Naive B cell (primary cell): ENCODE measurements around the gene ING5. TPM values are rescaled to one million over a fixed set of nuclear protein-coding genes. Genes with fewer than 3 reads are reported as not detected.
"Not testable (repeated sequence)": the region's sequence is repeated elsewhere in the genome, so short reads cannot be mapped to it uniquely, and the experiment has no call there.

Source experiments
- ATAC-seq, 2 donors: fragments of 150-1000 bp; cut with Tn5 transposase; 2 replicates each; pipeline ENCODE4 v1.10.0; 2021; ENCODE audit warnings: low read depth in 2 of 2, mild to moderate bottlenecking in 2 of 2, moderate library complexity in 2 of 2
- DNase-seq: peaks from one replicate; pipeline ENCODE4 v3.0.0; 2022
- H3K27ac Mint-ChIP-seq, 6 donors: one replicate each; pipeline ENCODE4 v1.8.0; 2020 to 2022; ENCODE audit warnings: mild to moderate bottlenecking in 6 of 6, mixed read lengths in 6 of 6, moderate library complexity in 5 of 6, inconsistent platforms in 2 of 6
- H3K27me3 Mint-ChIP-seq, 3 donors: one replicate each; pipeline ENCODE4 v1.8.0; 2021 to 2022; ENCODE audit warnings: mixed read lengths in 3 of 3, mild to moderate bottlenecking in 1 of 3
- H3K36me3 Mint-ChIP-seq, 2 donors: one replicate each; pipeline ENCODE4 v1.8.0; 2020 to 2022; ENCODE audit warnings: mixed read lengths in 2 of 2, inconsistent platforms in 1 of 2, mild to moderate bottlenecking in 1 of 2
- H3K4me1 Mint-ChIP-seq, 3 donors: one replicate each; pipeline ENCODE4 v1.8.0; 2020 to 2022; ENCODE audit warnings: mixed read lengths in 3 of 3, inconsistent platforms in 1 of 3, mild to moderate bottlenecking in 1 of 3, moderate library complexity in 1 of 3
- H3K4me3 Mint-ChIP-seq, 8 donors: one replicate each; pipeline ENCODE4 v1.8.0; 2020 to 2022; ENCODE audit warnings: mild to moderate bottlenecking in 8 of 8, mixed read lengths in 8 of 8, moderate library complexity in 8 of 8, inconsistent platforms in 2 of 8
- H3K9me3 Mint-ChIP-seq, 7 donors: one replicate each; pipeline ENCODE4 v1.8.0; 2020 to 2022; ENCODE audit warnings: mixed read lengths in 7 of 7, mild to moderate bottlenecking in 5 of 7, inconsistent platforms in 2 of 7, moderate library complexity in 1 of 7
- polyA plus RNA-seq, 6 donors: library from polyadenylated mRNA; unstranded; fragments of 300-500 nt; fragmentation: Illumina TruSeq; gene quantifications; one replicate each; pipeline ENCODE4 v1.2.3, GENCODE V29; 2021; ENCODE audit warnings: low read depth in 6 of 6

ING5 gene
- polyA plus RNA-seq, 6 donors from 2014 or later: 20.3 to 34.4 (median 24.4) TPM

DNA sequence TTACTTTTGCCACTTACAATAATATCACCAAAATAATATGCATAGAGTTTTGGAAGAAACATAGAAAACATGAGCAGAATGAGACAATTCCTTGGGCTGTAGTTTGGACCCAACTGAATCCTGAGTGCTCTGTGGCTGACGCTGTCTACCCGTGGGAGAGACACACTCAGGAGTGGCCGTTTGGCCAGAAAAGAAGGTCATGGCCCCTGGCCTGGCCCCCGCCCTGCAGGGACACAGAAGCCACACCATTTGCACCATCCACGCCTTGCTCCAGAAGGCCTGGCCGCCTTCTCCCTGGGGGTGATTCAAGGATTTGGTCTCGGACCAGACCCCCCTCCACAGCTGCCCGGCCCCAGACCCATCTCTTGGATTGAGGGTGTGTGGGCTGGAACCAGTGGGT is 26.2 kb downstream of the ING5 start:
- Mint-ChIP-seq H3K4me3 (no peak overlapping the region), H3K9me3 (peaks cover 0 to 2% (median 0%) of the 10 kb centered on the region in 7 donors), H3K27me3 (no peaks in the 10 kb centered on the region), H3K27ac (peak overlapping the region in 1 of 6 donors; percentile 71), H3K36me3 (no peaks in the 10 kb centered on the region), H3K4me1 (peaks cover 0 to 17% (median 4%) of the 10 kb centered on the region in 3 donors)
- ATAC-seq (no peak), DNase-seq (no peak)

DNA sequence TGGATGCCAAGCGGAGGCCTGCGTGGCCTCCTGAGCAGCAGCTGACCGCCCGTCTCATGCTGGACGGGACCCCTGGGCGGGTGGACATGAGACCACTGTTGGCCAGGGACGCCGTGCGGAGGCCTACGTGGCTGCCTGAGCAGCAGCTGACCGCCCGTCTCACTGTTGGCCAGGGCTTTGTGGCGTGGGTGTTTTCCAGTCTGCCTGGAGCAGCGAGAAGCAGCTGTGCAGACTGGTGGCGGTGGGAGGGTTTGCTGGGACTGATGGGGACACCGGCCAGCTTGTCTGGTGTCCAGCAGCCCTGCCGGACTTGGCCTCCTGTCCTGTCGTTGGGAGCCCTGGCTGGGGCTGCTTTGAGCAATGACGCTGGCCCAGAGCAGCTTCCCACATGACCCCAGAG is 26.8 kb downstream of the ING5 start:
- Mint-ChIP-seq H3K27ac (no peak overlapping the region), H3K36me3 (no peaks in the 10 kb centered on the region), H3K4me3 (no peak overlapping the region)

DNA sequence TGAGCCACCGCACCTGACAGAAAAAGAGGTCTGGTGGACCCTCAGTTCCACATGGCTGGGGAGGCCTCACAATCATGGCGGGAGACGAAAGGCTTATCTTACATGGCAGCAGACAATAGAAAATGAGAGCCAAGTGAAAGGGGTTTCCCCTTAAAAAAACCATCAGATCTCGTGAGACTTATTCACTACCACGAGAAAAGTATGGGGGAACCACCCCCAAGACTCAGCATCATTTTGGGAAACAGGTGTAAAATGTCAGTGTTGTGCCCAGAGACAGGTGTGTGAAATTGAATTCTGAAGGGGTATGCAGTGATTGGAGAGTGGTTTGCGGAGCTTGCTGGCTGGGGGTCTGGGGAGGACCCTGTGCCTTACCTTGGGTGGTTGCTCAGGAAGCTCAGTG is 28.0 kb downstream of the ING5 start:
- H3K27me3 Mint-ChIP-seq: no peaks in the 10 kb centered on the region
- H3K4me1 Mint-ChIP-seq: peaks cover 0 to 17% (median 9%) of the 10 kb centered on the region in 3 donors
- peak overlapping the region in 1 of 8 donors; percentile 33 for H3K4me3 Mint-ChIP-seq
- no peaks in the 10 kb centered on the region for H3K36me3 Mint-ChIP-seq
- H3K9me3 Mint-ChIP-seq: no peaks in the 10 kb centered on the region
- no peak for ATAC-seq
- H3K27ac Mint-ChIP-seq: peak overlapping the region in 2 of 6 donors; percentile 56 to 87
- DNase-seq: no peak

More for the DNA sequence above, 26.8 kb downstream of the ING5 start:
- H3K4me1 Mint-ChIP-seq: peaks cover 0 to 17% (median 6%) of the 10 kb centered on the region in 3 donors
- no peak for ATAC-seq
- no peaks in the 10 kb centered on the region for H3K9me3 Mint-ChIP-seq
- H3K27me3 Mint-ChIP-seq: no peaks in the 10 kb centered on the region
- DNase-seq: no peak

DNA sequence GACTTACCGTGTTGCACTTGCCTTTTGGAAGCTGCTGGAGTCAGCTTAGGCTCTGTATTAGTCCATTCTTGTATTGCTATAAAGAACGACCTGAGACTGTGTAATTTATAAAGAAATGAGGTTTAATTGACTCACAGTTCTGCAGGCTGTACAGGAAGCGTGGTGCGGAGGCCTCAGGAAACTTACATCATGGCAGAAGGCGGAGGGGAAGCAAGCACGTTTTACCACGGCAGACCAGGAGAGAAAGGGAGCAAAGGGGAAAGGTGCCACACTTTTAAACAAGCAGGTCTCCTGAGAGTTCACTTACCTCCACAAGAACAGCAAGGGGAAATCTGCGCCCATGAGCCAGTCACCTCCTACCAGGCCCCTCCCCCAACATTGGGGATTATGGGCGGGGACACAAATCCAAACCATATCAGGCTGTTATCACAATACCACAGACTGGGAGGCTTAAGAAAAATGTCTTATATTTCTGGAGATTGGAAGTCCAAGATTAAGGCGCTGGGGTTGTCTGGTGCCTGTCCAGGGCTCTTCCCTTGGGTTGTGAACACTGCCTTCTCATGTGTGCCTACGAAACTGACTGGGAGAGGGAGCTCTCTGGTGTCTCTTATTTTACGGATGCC is 28.9 kb downstream of the ING5 start:
- peak overlapping the region in 3 of 6 donors; percentile 19 to 87 (median 84) for H3K27ac Mint-ChIP-seq

DNA sequence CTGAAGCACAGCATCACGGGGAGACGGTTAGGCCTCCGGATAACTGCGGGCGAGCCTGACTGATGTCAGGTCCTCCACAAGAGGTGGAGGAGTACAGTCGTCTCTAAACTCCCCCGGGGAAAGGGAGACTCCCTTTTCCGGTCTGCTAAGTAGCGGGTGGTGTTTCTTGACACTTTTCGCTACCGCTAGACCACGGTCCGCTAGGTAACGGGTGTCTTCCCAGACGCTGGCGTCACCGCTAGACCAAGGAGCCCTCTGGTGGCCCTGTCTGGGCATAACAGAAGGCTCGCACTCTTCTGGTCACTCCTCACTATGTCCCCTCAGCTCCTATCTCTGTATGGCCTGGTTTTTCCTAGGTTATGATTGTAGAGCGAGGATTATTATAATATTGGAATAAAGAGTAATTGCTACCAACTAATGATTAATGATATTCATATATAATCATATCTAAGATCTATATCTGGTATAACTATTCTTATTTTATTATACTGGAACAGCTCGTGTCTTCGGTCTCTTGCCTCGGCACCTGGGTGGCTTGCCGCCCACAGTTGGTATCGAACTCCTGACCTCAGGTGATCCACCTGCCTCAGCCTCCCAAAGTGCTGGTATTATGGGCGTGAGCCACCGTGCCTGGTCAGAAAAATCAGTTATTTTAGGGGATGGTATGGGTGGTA is 30.8 kb downstream of the ING5 start:
- ATAC-seq, H3K27me3 Mint-ChIP-seq, H3K36me3 Mint-ChIP-seq, H3K9me3 Mint-ChIP-seq: not testable (repeated sequence)
- Mint-ChIP-seq H3K4me1 (peaks cover 0 to 20% (median 17%) of the 10 kb centered on the region in 3 donors), H3K4me3 (peak overlapping the region in 7 of 8 donors; percentile 70 to 90 (median 77)), H3K27ac (peak overlapping the region in 5 of 6 donors; percentile 49 to 98 (median 87))
- peak; percentile 77 for DNase-seq

More for the DNA sequence above, 28.9 kb downstream of the ING5 start:
- Mint-ChIP-seq H3K27me3 (no peaks in the 10 kb centered on the region), H3K9me3 (no peaks in the 10 kb centered on the region), H3K36me3 (no peaks in the 10 kb centered on the region), H3K4me1 (peaks cover 0 to 17% (median 14%) of the 10 kb centered on the region in 3 donors), H3K4me3 (peak overlapping the region in 3 of 8 donors; percentile 10 to 47 (median 35))
- ATAC-seq (no peak), DNase-seq (no peak)

DNA sequence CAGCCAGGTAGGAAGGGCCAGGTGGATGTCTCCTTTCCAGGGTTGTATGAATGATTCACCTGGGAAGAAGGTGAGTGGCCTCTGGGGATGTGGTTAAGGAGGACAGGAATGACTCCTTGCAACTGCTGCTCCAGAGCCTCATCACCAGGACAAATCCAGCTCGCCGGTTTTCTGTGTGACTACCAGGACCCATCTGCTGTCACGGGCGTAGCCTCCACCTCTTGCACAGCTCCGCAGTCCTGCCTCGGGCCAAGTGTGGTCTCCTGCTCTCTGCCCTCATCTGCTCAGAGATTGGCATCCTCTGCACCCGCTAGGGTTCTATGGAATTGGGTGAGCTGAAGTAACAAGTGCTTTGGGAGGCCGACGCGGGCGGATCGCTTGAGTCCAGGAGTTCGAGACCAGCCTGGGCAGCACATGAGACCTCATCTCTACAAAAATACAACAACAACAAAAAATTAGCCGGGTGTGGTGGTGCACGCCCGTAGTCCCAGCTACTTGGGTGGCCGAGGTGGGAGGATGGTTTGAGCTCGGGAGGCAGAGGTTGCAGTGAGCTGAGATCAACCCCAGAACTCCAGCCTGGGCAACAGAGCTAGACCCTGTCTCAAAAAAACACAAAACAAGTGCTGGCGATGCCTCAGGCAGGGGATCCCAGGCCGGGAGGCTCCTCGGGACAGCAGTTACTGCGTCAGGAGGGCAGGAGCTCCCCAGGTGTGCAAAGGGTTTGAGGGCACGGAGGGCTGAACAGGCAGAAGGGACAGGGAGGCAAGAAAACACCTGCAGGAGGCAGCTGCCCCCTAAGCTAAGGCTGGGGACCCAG is 31.8 kb downstream of the ING5 start:
- no peaks in the 10 kb centered on the region for H3K36me3 Mint-ChIP-seq
- no peaks in the 10 kb centered on the region for H3K27me3 Mint-ChIP-seq
- H3K4me3 Mint-ChIP-seq: peak overlapping the region; percentile 67 to 90 (median 78)
- DNase-seq: no peak
- H3K4me1 Mint-ChIP-seq: peaks cover 0 to 20% (median 17%) of the 10 kb centered on the region in 3 donors
- H3K9me3 Mint-ChIP-seq: no peaks in the 10 kb centered on the region
- ATAC-seq: no peak
- peak overlapping the region in 4 of 6 donors; percentile 87 to 98 (median 92) for H3K27ac Mint-ChIP-seq

DNA sequence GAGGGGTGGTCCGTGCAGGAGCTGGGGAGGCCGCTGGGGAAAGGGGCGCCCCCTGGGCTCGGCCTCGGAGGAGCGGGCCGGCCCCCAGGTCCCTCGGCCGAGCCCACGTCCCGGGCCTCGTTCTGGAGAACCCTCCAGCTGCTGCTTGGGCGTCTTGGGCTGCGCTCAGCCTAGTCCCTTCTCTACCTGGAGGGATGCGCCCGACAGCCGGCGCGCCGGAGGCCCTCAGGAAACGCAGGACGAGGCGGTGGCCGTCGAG is 32.3 kb downstream of the ING5 start:
- Mint-ChIP-seq H3K27me3 (no peaks in the 10 kb centered on the region), H3K4me3 (peak overlapping the region; percentile 20 to 87 (median 74)), H3K36me3 (no peaks in the 10 kb centered on the region), H3K4me1 (peaks cover 0 to 20% (median 17%) of the 10 kb centered on the region in 3 donors), H3K27ac (peak overlapping the region in 3 of 6 donors; percentile 87 to 93 (median 92)), H3K9me3 (no peaks in the 10 kb centered on the region)
- DNase-seq: no peak
- ATAC-seq: no peak

DNA sequence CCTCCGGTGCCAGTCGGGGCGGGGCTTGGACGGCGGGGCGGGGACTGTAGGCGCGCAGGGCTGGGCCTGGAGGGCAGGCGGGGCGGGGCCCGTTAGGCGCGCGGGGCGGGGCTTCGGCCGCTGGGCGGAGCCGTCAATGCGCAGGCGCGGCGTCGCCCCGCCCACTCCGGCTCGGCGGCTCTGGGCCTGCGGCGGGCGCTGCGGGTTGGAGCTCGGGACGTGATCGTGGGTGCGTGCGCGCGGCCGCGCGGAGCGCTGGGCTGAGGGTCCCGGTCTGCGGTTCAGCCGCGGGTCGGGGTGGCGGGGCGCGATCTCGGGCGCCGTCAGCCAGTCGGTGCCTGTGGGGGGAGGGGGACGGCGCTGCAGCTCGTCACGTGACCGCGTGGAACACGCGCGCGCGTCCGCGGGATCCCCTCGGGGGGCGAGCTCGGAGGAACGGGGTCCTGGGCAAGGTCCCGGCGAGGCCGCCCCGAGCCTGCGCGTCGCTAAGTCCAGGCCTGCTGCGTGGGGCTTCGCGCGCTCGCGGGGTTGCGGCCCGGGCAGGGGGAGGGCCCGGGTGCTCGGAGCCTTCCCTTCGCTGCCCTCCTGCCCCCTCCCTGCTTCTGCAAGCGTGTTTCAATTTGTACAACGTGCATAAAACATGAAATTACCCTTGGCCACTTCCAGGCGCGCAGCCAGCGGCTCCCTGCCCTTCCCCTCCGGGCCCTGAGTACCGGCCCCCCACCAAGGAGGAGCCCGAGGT is 32.8 kb downstream of the ING5 start, which contains the start of gene D2HGDH:
Gene D2HGDH (plus strand): TSS at position 164 of the 742 bp plus-strand sequence. CDS start 595 bp downstream, outside the sequence.
- peak within 1 kb of the TSS in 4 of 6 donors; percentile 87 to 98 (median 92) for H3K27ac Mint-ChIP-seq
- ATAC-seq (peak; percentile 85 to 88), DNase-seq (peak; percentile 92)
- H3K27me3 Mint-ChIP-seq: no peaks in the 10 kb centered on the region
- H3K4me1 Mint-ChIP-seq: peaks cover 0 to 23% (median 17%) of the 10 kb centered on the region in 3 donors
- no peaks in the 10 kb centered on the region for H3K9me3 Mint-ChIP-seq
- H3K36me3 Mint-ChIP-seq: no peaks in the 10 kb centered on the region
- H3K4me3 Mint-ChIP-seq: peak within 1 kb of the TSS; percentile 77 to 92 (median 88)

DNA sequence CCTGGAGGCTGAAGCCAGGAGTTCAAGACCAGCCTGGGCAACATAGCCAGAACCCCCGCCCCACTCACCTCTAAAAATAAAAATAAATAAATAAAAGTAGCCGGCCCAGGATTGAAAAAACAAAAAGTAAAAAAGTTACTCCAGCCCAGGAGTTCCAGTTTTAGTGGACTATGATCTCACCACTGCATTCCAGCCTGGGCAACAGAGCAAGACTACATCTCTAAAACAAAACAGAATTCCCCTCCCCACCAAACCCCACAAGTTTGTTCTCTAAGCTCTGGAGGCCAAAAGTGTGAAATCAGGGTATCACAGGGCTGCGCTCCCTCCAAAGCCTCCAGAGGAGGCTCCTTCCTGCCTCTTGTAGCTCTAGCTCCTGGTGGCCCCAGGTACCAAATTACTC is 34.3 kb downstream of the ING5 start:
- Mint-ChIP-seq H3K27me3 (no peaks in the 10 kb centered on the region), H3K36me3 (no peaks in the 10 kb centered on the region), H3K4me1 (peaks cover 0 to 24% (median 7%) of the 10 kb centered on the region in 3 donors), H3K4me3 (peak overlapping the region; percentile 77 to 92 (median 88)), H3K27ac (peak overlapping the region in 2 of 6 donors; percentile 40 to 74), H3K9me3 (no peaks in the 10 kb centered on the region)
- no peak for ATAC-seq
- no peak for DNase-seq

DNA sequence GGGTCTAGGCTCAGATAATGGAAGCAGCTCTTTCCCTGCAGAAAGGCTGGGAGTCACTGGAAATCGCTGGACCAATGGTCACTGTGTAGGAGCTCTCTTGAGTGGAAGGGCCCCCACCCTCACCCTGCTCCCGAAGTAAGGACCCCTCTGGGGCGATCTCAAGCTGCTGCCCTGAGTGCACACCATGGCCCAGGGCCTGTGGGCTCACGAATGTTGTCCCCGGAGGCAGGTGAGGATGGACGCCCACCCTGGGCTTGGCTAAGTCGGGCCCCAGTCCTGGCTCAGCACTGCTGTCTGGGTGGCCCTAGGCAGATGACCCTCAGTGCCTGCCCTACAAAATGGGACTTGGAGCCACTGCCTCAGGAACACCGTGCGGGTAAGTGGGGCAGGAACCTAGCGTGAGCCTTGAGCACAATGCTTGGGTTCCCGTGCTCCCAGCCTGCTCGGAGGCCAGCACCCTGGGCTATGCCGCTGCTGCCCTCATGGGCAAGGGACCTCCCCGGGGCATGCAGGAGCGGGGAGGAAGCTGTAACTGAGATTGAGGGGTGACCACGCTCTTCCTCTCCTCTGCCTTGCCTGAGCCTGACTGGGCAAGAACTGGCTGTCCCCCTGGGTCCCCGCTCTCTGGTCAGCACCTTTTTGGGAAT is 36.3 kb downstream of the ING5 start:
- DNase-seq (no peak), ATAC-seq (no peak)
- H3K27ac Mint-ChIP-seq: peak overlapping the region in 1 of 6 donors; percentile 92
- peaks cover 0 to 24% (median 0%) of the 10 kb centered on the region in 3 donors for H3K4me1 Mint-ChIP-seq
- H3K27me3 Mint-ChIP-seq: no peaks in the 10 kb centered on the region
- peak overlapping the region in 1 of 8 donors; percentile 90 for H3K4me3 Mint-ChIP-seq
- H3K36me3 Mint-ChIP-seq: no peaks in the 10 kb centered on the region
- H3K9me3 Mint-ChIP-seq: no peaks in the 10 kb centered on the region

DNA sequence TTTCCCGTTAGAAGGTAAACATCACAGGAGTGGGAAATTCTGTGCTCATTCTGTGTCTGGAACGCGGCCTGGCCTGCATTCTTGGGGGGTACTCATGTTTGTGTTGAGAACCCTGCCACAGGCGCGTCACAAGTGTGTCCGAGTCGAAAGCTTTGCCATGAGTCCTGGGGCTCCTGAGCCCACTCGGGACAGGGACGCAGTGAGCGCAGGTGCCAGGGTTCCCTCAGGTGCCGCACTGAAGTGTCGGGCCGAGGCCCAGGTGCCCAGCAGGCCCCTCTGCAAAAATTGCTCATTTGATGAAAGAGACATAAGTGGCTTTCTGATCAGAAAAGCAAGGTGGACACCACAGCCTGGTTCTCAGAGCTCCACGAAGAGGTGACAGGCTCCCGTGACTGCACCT is 37.3 kb downstream of the ING5 start:
- Mint-ChIP-seq H3K4me3 (peak overlapping the region in 1 of 8 donors; percentile 59), H3K27ac (peak overlapping the region in 2 of 6 donors; percentile 32 to 42), H3K36me3 (no peaks in the 10 kb centered on the region), H3K4me1 (peaks cover 0 to 19% (median 0%) of the 10 kb centered on the region in 3 donors), H3K9me3 (no peaks in the 10 kb centered on the region), H3K27me3 (no peaks in the 10 kb centered on the region)
- DNase-seq: no peak
- ATAC-seq: no peak

DNA sequence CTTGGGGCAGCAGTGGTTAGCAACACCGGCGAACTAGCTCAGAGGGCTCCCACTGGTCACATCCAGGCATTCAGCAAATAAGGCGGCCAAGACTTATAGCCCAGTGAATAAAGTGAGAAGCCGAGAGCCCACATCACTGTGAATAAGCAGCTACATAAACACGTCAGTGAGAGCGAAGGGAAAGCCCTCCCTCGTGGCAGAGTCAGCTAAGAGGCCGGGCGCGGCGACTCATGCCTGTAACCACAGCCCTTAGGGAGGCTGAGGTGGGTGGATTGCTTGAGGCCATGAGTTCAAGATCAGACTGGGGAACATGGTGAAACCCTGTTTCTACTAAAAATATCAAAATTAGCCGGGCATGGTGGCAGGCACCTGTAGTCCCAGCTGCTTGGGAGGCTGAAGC is 37.8 kb downstream of the ING5 start:
- Mint-ChIP-seq H3K27me3 (no peaks in the 10 kb centered on the region), H3K27ac (peak overlapping the region in 2 of 6 donors; percentile 32 to 42), H3K9me3 (no peaks in the 10 kb centered on the region), H3K4me1 (peaks cover 0 to 19% (median 0%) of the 10 kb centered on the region in 3 donors), H3K36me3 (no peaks in the 10 kb centered on the region), H3K4me3 (peak overlapping the region in 2 of 8 donors; percentile 5 to 25)
- DNase-seq: no peak
- no peak for ATAC-seq
